ENCODE results near the gene ARHGEF19. TPM values are rescaled to one million over a fixed set of nuclear protein-coding genes. Genes with fewer than 3 reads are reported as not detected.
A peak's percentile ranks its signal among the peaks of the same experiment; 100 is the strongest.

The ARHGEF19 gene
- total RNA-seq, 1 donor from 2014 or later = 15.6 TPM

DNA sequence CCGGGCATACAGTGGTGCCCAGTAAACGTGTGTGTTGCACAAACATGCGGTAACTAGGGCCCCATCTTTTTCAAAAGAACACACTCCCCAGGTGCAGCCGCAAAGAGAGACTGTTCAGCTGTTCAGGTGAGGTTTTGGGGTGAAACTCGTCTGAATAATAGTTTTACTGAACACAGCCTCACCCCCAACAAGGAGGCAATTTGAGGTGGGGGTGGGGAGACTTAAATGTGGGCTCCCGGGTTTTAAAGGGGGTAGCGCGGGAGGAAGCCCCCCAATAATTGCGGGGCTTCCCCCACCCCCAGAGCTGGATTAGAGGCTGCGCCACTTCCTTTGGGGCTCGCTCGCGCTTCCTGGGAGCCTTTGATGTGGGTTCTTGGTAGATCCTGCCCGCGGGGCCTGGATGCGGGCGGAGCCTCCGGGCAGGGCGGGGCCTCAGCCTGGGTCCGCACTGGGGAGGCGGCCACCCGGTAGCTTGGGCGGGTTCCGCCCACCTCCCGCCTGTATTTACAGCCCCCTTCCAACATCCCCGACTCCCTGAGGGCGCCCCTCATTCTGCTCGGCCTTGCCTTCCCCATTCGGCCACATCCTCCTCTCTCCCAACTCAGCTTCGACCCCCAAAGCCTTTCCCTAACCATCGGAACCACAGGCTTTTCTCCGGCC lies 50.2 kb downstream of the ARHGEF19 start:
- no peaks in the 10 kb centered on the region for H3K36me3 ChIP-seq
- H3K27ac ChIP-seq = no peak overlapping the region
- H3K27me3 ChIP-seq (ENCODE audit: low read depth) = no peaks in the 10 kb centered on the region
- DNase-seq = no peak
- intact Hi-C loops (cut with DNase I) = no loop called here
- H3K4me3 ChIP-seq = no peak overlapping the region
- H3K9me3 ChIP-seq = no peaks in the 10 kb centered on the region
- TF ChIP-seq CTCF (IDR thresholded peaks at IDR 0.05) = no peak
- H3K4me1 ChIP-seq = peaks cover 14% of the 10 kb centered on the region
- peak; percentile 16 to 48 for ATAC-seq

DNA sequence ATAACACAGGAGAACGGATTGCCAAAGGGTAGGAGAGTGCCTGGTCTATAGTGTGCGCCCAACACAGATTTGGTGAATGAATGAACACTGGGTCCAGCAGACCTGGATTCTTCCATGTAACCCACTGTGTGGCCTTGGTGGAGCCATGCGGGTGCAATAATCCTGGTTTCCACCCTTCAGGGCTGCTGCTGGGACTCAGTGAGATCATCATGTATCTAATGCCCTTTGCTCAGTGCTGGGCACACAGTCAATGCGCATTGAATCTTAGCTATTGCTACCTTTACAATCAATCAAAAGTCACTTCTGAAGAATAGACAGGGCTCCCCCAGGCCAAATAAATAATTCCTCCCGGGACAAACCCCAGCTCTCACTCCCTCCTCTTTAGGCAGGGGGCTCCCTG lies 50.7 kb downstream of the ARHGEF19 start:
- Histone ChIP-seq H3K36me3 (no peaks in the 10 kb centered on the region), H3K27ac (no peak overlapping the region), H3K27me3 (ENCODE audit: low read depth) (no peaks in the 10 kb centered on the region), H3K4me3 (no peak overlapping the region), H3K4me1 (peaks cover 17% of the 10 kb centered on the region), H3K9me3 (no peaks in the 10 kb centered on the region)
- no peak for DNase-seq
- intact Hi-C loops (cut with DNase I) = no loop called here
- no peak for ATAC-seq
- TF ChIP-seq CTCF (IDR thresholded peaks at IDR 0.05) = no peak

DNA sequence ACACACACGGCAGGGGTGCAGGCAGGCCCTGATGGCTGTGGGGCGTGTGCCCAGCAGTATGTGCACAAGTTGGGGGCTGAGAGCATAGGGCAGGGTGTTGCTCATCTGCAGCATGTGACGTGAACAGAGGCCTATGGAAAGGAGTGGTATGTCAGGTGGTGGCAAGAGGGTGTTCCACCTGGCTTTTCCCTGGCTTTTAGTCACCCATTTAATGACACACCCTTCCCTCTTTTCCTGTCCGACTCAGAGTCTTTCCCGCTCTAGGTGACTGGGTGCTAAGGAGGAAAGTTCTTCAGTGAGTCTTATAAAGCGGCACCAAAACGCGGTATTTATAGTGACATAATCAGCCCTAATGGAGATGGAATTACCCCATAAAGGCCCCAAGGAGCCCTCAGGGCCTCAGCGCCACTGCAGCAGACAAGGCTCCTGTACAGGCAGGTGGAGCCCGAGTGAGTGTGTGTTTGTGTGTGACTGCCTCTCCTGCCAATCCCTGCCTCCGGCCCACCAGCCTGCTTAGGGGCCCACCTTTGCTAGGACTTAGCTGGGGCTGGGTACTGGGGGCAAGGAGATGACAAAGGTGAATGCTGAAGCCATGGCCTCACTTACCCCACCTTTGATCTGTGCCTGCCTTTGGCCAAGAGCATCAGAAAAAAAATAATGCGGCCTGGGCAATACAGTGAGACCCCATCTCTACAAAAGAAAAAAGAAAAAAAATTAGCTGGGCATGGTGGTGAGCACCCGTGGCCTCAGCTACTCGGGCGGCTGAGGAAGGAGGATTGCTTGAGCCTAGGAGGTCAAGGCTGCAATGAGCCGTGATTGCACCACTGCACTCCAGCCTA lies 53.2 kb downstream of the ARHGEF19 start:
- peaks cover 24% of the 10 kb centered on the region for H3K4me1 ChIP-seq
- DNase-seq = no peak
- H3K36me3 ChIP-seq = no peaks in the 10 kb centered on the region
- H3K27me3 ChIP-seq (ENCODE audit: low read depth) = no peaks in the 10 kb centered on the region
- no peaks in the 10 kb centered on the region for H3K9me3 ChIP-seq
- TF ChIP-seq CTCF (IDR thresholded peaks at IDR 0.05) = no peak
- H3K4me3 ChIP-seq = no peak overlapping the region
- ATAC-seq = no peak
- no peak overlapping the region for H3K27ac ChIP-seq
- intact Hi-C loops (cut with DNase I) = no loop called here

DNA sequence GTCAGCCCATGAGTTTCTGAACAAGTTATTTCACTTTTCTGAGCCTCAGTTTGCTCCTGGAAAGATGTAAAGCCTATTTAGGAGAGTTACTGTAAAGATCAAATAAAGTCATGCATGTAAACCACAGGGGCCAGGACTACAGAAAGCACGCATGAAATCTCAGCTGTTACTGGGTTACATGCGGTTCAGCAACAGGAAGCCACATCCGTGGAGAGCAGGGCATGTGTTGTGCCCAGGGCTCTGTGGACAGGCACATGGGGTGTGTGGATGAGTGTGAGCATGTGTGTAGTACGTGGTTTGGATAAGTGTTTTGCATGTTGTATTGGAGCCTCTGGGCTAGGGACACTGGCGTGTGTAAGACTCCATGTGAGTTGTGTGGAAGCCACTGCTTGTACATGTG lies 54.4 kb downstream of the ARHGEF19 start:
- no peak overlapping the region for H3K27ac ChIP-seq
- no peak for TF ChIP-seq CTCF (IDR thresholded peaks at IDR 0.05)
- no peaks in the 10 kb centered on the region for H3K36me3 ChIP-seq
- DNase-seq (no peak), ATAC-seq (no peak)
- H3K27me3 ChIP-seq (ENCODE audit: low read depth) = no peaks in the 10 kb centered on the region
- H3K9me3 ChIP-seq = no peaks in the 10 kb centered on the region
- H3K4me3 ChIP-seq = no peak overlapping the region
- peaks cover 36% of the 10 kb centered on the region for H3K4me1 ChIP-seq
- intact Hi-C loops (cut with DNase I) = no loop called here

- DNase-seq = no peak
- Histone ChIP-seq H3K4me1 (peaks cover 46% of the 10 kb centered on the region), H3K27ac (peak overlapping the region; percentile 93), H3K4me3 (peak overlapping the region; percentile 78), H3K9me3 (no peaks in the 10 kb centered on the region), H3K27me3 (ENCODE audit: low read depth) (no peaks in the 10 kb centered on the region), H3K36me3 (no peaks in the 10 kb centered on the region)
- no peak for TF ChIP-seq CTCF (IDR thresholded peaks at IDR 0.05)
- ATAC-seq = peak in 1 of 2 donors; percentile 6
- intact Hi-C loops (cut with DNase I) = no loop called here
Measured at GRCh38 chr1:16156848-16157495, 55.5 kb downstream of the ARHGEF19 start.

Measured in lower lobe of right lung (tissue), 2 donors.